Heart left ventricle (tissue), 13 donors: ENCODE measurements around the gene MRM2.

Experiments
- CTCF ChIP-seq, 12 donors: fragments of 200-600 bp; sonication (generic) in 4 of 12; IDR thresholded peaks; one replicate each; pipeline versions ENCODE4 v1.5.0 to v1.8.0; 2018 to 2022; ENCODE audit warnings: antibody characterized with exemption in 12 of 12, mild to moderate bottlenecking in 5 of 12
- POLR2A ChIP-seq, 2 donors: fragments of 450-650 bp; IDR thresholded peaks; one replicate each; pipeline ENCODE4 v1.6.1; 2017; ENCODE audit warnings: antibody characterized with exemption in 2 of 2, mild to moderate bottlenecking in 2 of 2, moderate library complexity in 2 of 2
- donor health status: ischemic (EF 13 %, LVEDD 7.1; RV severe dilation, severe dysfunction).
- donor health status: DM: no; HTN: yes; CAD: no.
- donor health status: DM: no; HTN: no; CAD: no.
- donor health status: ischemic (EF 25% LVEDD 6.9; RV normal size, moderate dysfunction).
- donor health status: ischemic (EF 25% LVEDD 5.7; RV mildly dilated, moderate dysfunction).
- donor health status: ischemic (EF 35%, LVEDD 5.7; RV mildly dilated, moderate dysfunction).
- donor health status: nonischemic (EF 11% LVEDD 7.7; RV severe dilation, severe dysfunction).
- donor health status: DM: yes; HTN: yes; CAD: no.
- donor health status: PGD.
- donor health status: ischemic (EF 29% LVEDD 5.4; RV normal size, mild dysfunction).
- donor health status: nonischemic (EF 23%, LVEDD 6.1; RV moderate dilation, normal function).

DNA sequence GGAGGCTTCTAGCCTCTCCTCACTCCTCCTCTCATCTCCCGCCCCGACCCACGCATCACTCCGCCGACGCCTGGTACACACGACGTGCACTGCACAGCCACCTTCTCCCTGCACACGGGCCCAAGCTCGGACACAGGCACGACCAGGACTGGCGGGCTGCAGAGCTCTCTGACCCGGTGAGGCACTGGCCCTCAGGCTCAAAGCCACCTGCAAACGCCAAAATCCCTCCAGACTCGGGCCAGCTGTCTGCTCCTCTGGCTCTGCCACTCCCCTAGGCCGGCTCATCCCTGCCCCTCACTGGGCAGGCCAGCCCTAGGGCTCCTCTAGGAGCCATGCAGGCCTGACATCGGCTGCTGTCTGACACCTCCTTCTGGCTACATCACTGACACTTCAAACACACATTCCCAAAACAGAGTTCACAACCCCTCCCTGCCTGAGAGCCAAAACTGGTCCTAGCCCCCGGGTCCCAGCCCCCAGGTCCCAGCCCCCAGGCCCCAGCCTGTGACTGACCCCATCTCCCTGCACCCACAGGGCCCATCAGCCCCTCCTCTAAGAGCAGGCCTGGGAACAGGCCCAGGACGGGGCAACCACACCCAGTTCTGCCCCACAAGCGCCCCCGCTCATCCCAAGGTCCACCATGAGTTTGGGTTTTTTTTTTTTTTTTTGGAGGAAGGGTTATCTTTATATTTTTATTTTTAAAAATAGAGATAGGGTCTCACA is 44.4 kb downstream of the MRM2 start:
- TF ChIP-seq CTCF (IDR thresholded peaks at IDR 0.05) (no peak), POLR2A (IDR thresholded peaks at IDR 0.05) (no peak)
